GM19397 (cell line): ENCODE results near the gene SMIM41.

Experiments used
- ATAC-seq: cut with Tn5 transposase; IDR thresholded peaks from one replicate; pipeline ENCODE4 v1.9.1; 2021; ENCODE audit warnings: mild to moderate bottlenecking, moderate library complexity; ENCODE audit not compliant: unreplicated experiment

SMIM41 gene

GRCh38 chr12:52145228-52146088 lies 66.0 kb downstream of the SMIM41 start:
- no peak for ATAC-seq

- ATAC-seq: no peak
Measured at GRCh38 chr12:52146089-52146821, 66.8 kb downstream of the SMIM41 start.

- ATAC-seq: no peak
Measured at GRCh38 chr12:52146822-52147366, 67.4 kb downstream of the SMIM41 start.

GRCh38 chr12:52147367-52147963 lies 68.0 kb downstream of the SMIM41 start:
- no peak for ATAC-seq

GRCh38 chr12:52147964-52148463 lies 68.5 kb downstream of the SMIM41 start:
- no peak for ATAC-seq

- ATAC-seq: no peak
Measured at GRCh38 chr12:52148464-52149181, 69.1 kb downstream of the SMIM41 start.

- ATAC-seq: no peak
Measured at GRCh38 chr12:52149182-52149641, 69.7 kb downstream of the SMIM41 start.

- ATAC-seq: no peak
Measured at GRCh38 chr12:52149651-52150241, 70.2 kb downstream of the SMIM41 start.

- ATAC-seq: no peak
Measured at GRCh38 chr12:52151153-52151836, 71.8 kb downstream of the SMIM41 start.

GRCh38 chr12:52151837-52152783 lies 72.6 kb downstream of the SMIM41 start:
- no peak for ATAC-seq

GRCh38 chr12:52152905-52153317 lies 73.4 kb downstream of the SMIM41 start:
- ATAC-seq: no peak

- ATAC-seq: no peak
Measured at GRCh38 chr12:52155048-52155868, 75.8 kb downstream of the SMIM41 start.

GRCh38 chr12:52156311-52156710 lies 76.8 kb downstream of the SMIM41 start:
- ATAC-seq: no peak

- ATAC-seq: no peak
Measured at GRCh38 chr12:52156757-52157565, 77.5 kb downstream of the SMIM41 start.

GRCh38 chr12:52157566-52158150 lies 78.2 kb downstream of the SMIM41 start:
- ATAC-seq: no peak
